Stimulated activated CD4-positive, alpha-beta T cell treated with anti-CD3 and anti-CD28 coated beads, Interleukin-15, amount 100 ng/mL, for 24 hours (primary cell): Measurements from ENCODE around the gene COQ6.
"Not testable (repeated sequence)": the region's sequence is repeated elsewhere in the genome, so short reads cannot be mapped to it uniquely, and the experiment has no call there.

ENCODE experiments used
- DNase-seq: peaks from one replicate; pipeline ENCODE4 v3.0.0-alpha.2; 2020

Gene COQ6

GRCh38 chr14:73949752-73950734, at the start of gene COQ6, which contains the start of gene FAM161B:
Gene COQ6 (plus strand): TSS chr14:73950302. CDS start chr14:73950333, 31 bp downstream.
Gene FAM161B (minus strand): TSS chr14:73950094. CDS start chr14:73950026, 68 bp downstream.
- peak; percentile 96 for DNase-seq

- DNase-seq, result no peak
Observed at GRCh38 chr14:73903028-73903427, 47.1 kb upstream of the COQ6 start.

GRCh38 chr14:73909681-73910080, 40.4 kb upstream of the COQ6 start:
- no peak for DNase-seq

GRCh38 chr14:73913256-73913655, 36.8 kb upstream of the COQ6 start:
- no peak for DNase-seq

GRCh38 chr14:73916324-73916723, 33.8 kb upstream of the COQ6 start:
- no peak for DNase-seq

- not testable (repeated sequence) for DNase-seq
Observed at GRCh38 chr14:73919457-73919856, 30.6 kb upstream of the COQ6 start.

- DNase-seq, result no peak
Observed at GRCh38 chr14:73924337-73924736, 25.8 kb upstream of the COQ6 start.

- DNase-seq, result no peak
Observed at GRCh38 chr14:73935666-73936065, 14.4 kb upstream of the COQ6 start.

GRCh38 chr14:73936548-73936947, 13.6 kb upstream of the COQ6 start:
- DNase-seq, result no peak

- DNase-seq, result no peak
Observed at GRCh38 chr14:73937012-73937411, 13.1 kb upstream of the COQ6 start.

- DNase-seq, result no peak
Observed at GRCh38 chr14:73942180-73942579, 7.9 kb upstream of the COQ6 start.

GRCh38 chr14:73943083-73943482, 7.0 kb upstream of the COQ6 start:
- no peak for DNase-seq

GRCh38 chr14:73944432-73945158, 5.5 kb upstream of the COQ6 start:
- no peak for DNase-seq

- no peak for DNase-seq
Observed at GRCh38 chr14:73945159-73945670, 4.9 kb upstream of the COQ6 start.

- no peak for DNase-seq
Observed at GRCh38 chr14:73953731-73954130, 3.6 kb downstream of the COQ6 start.

GRCh38 chr14:73955674-73956073, 5.6 kb downstream of the COQ6 start:
- DNase-seq, result no peak

- DNase-seq, result no peak
Observed at GRCh38 chr14:73958591-73958990, 8.5 kb downstream of the COQ6 start.

GRCh38 chr14:73961192-73961591, 11.1 kb downstream of the COQ6 start:
- no peak for DNase-seq

GRCh38 chr14:73965216-73965615, 15.1 kb downstream of the COQ6 start:
- DNase-seq, result no peak

- no peak for DNase-seq
Observed at GRCh38 chr14:73968885-73969284, 18.8 kb downstream of the COQ6 start.

- DNase-seq, result no peak
Observed at GRCh38 chr14:73973497-73973896, 23.4 kb downstream of the COQ6 start.

GRCh38 chr14:73976125-73976524, 26.0 kb downstream of the COQ6 start:
- DNase-seq, result no peak

GRCh38 chr14:73977896-73978295, 27.8 kb downstream of the COQ6 start:
- DNase-seq, result no peak

- no peak for DNase-seq
Observed at GRCh38 chr14:73988065-73988464, 38.0 kb downstream of the COQ6 start.
